Measurements from ENCODE around the gene UQCR11. TPM values are rescaled to one million over a fixed set of nuclear protein-coding genes. Genes with fewer than 3 reads are reported as not detected.

UQCR11 gene
- total and polyA plus RNA-seq, 2 of the 8 experiments (the other 6 are each of a cell fraction or from before 2014, with no cell fraction given) = 162 to 171 TPM

GRCh38 chr19:1631557-1632100 lies 26.4 kb upstream of the UQCR11 start:
- TF ChIP-seq SUZ12 (IDR thresholded peaks at IDR 0.05; ENCODE audit: low read length) = no peak
- Histone ChIP-seq H2BK12ac (ENCODE audit: low read depth, low read length) (no peak overlapping the region), H2BK20ac (ENCODE audit: low read length) (no peak overlapping the region), H3K18ac (ENCODE audit: extremely low read depth, low read length) (no peak overlapping the region), H2BK15ac (ENCODE audit: low read length) (no peak overlapping the region), H2AK5ac (ENCODE audit: low read depth, low read length) (no peak overlapping the region), H4K8ac (ENCODE audit: extremely low read depth, insufficient read depth, low read length) (no peak overlapping the region; the same call in 1 of the 2 replicates), H3K4me1 (replicated peaks in 1 of 4; ENCODE audit: control insufficient read depth in 3 of 4, insufficient read depth in 4 of 4, low read length in 3 of 4) (no peaks in the 10 kb centered on the region), H3K56ac (replicated peaks; ENCODE audit: insufficient read length, low read depth, low read length) (no peak overlapping the region), H3K79me1 (ENCODE audit: low read depth, low read length) (peaks cover 20% of the 10 kb centered on the region), H3K9ac (replicated peaks in 1 of 4; ENCODE audit: extremely low read depth in 1 of 4, low read depth in 3 of 4, low read length in 3 of 4) (no peak overlapping the region), H3K14ac (ENCODE audit: insufficient read length) (no peak overlapping the region), H3K36me3 (ENCODE audit: control insufficient read depth in 2 of 4, insufficient read depth in 4 of 4, low read length in 3 of 4) (peaks cover 8 to 50% (median 33%) of the 10 kb centered on the region in 4 experiments; a peak in 7 of 8 replicates), H3K27me3 (replicated peaks in 1 of 4; ENCODE audit: control insufficient read depth in 3 of 4, extremely low read depth in 1 of 4, insufficient read depth in 3 of 4, low read length in 3 of 4) (no peaks in the 10 kb centered on the region), H3K4me2 (ENCODE audit: insufficient read depth in 1 of 2, low read depth in 2 of 2, low read length in 2 of 2) (no peak overlapping the region), H2BK5ac (ENCODE audit: low read depth, low read length) (no peak overlapping the region), H3K79me2 (ENCODE audit: control insufficient read depth in 1 of 2, insufficient read depth in 2 of 2, low read length in 2 of 2) (peaks cover 0 to 37% of the 10 kb centered on the region in 2 experiments; a peak in 3 of 4 replicates), H2AFZ (ENCODE audit: low read length) (no peak overlapping the region), H3K4ac (replicated peaks; ENCODE audit: insufficient read length, low read depth, low read length) (no peak overlapping the region), H3K4me3 (ENCODE audit: extremely low read depth in 1 of 4, insufficient read depth in 2 of 4, low read depth in 3 of 4, low read length in 4 of 4) (no peak overlapping the region), H3K27ac (ENCODE audit: low read depth, low read length) (no peak overlapping the region), H4K5ac (ENCODE audit: insufficient read length, low read depth, low read length) (no peak overlapping the region), H4K20me1 (replicated peaks in 1 of 2; ENCODE audit: control insufficient read depth in 1 of 2, insufficient read depth in 2 of 2, low read length in 2 of 2) (peaks cover 27 to 39% of the 10 kb centered on the region in 2 experiments), H2BK120ac (replicated peaks; ENCODE audit: low read depth, low read length) (no peak overlapping the region), H3K23me2 (ENCODE audit: low read depth, low read length) (no peaks in the 10 kb centered on the region), H3K9me3 (ENCODE audit: insufficient read depth in 2 of 2, low read depth in 1 of 2, low read length in 1 of 2) (0 out of 4 replicates have a peak, but pooled peaks cover 0 to 2% of the 10 kb centered on the region in 2 experiments), H4K91ac (replicated peaks; ENCODE audit: insufficient read length, low read length) (no peak overlapping the region), H3K23ac (ENCODE audit: insufficient read length) (no peak overlapping the region)
- WGBS, 2 experiments (ENCODE audit: extremely low coverage in 1 of 2, insufficient coverage in 1 of 2, insufficient read length in 1 of 2, insufficient replicate concordance in 2 of 2, low coverage in 1 of 2, low lambda C conversion rate in 2 of 2, missing lambda C conversion rate in 1 of 2) = 94% methylated on average over 29 of the region's 31 CpGs; no CpG with 5 or more reads in 1 of the 2 experiments
- no peak for DNase-seq (ENCODE audit: low read depth in 1 of 2, low spot score in 2 of 2)
- FAIRE-seq = no peak
- ChIA-PET POLR2A (ENCODE audit: partially characterized antibody) (interaction anchor here (0.7 to 3.4 kb wide), 8 partner anchors 8 to 33 kb away, joined by 3 to 25 read pairs (median 5); no protein-coding TSS in a partner anchor), CTCF (ENCODE audit: partially characterized antibody) (interaction anchor here (0.9 kb wide), 1 partner anchor 12 kb away, joined by 3 read pairs; no protein-coding TSS in a partner anchor)
